ENCODE data around the gene NTM. TPM values are rescaled to one million over a fixed set of nuclear protein-coding genes. Genes with fewer than 3 reads are reported as not detected.

The NTM gene
- total RNA-seq, 1 donor from 2014 or later, result 4.3 TPM

DNA sequence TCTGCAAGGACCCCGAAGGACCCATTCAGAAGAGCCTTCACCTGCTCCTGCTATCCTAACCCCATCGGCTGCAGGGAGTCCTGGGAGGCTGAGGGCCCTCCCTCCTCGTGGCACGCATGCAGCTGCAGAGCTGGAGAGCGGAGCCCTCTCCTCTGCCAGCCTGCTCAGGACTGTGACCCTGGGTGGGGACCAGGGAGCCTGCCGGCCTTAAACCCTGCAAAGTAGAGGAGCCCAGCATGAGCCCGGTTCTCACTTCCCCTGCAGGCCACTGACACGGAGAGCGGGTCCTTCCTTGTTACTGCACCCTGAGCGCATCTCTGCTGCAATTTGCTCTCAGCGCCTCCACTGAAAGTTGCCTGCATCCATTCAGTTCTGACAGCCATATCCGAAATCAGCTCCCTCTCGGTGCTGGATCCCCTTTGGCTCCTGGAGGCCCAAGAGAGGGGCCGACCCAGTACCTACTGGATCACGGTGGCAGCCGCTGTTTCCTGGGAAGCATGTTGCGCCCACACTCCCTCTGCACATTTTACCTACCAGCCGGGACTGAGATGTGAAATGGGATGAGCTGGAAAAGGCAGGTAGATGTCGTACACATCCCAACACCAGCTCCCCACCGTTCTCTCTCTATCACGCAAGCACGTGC is 312.1 kb downstream of the NTM start:
- no peak overlapping the region for H3K27ac Mint-ChIP-seq
- no peaks in the 10 kb centered on the region for H3K36me3 Mint-ChIP-seq (ENCODE audit: insufficient read depth)
- TF ChIP-seq, protein P1, sequence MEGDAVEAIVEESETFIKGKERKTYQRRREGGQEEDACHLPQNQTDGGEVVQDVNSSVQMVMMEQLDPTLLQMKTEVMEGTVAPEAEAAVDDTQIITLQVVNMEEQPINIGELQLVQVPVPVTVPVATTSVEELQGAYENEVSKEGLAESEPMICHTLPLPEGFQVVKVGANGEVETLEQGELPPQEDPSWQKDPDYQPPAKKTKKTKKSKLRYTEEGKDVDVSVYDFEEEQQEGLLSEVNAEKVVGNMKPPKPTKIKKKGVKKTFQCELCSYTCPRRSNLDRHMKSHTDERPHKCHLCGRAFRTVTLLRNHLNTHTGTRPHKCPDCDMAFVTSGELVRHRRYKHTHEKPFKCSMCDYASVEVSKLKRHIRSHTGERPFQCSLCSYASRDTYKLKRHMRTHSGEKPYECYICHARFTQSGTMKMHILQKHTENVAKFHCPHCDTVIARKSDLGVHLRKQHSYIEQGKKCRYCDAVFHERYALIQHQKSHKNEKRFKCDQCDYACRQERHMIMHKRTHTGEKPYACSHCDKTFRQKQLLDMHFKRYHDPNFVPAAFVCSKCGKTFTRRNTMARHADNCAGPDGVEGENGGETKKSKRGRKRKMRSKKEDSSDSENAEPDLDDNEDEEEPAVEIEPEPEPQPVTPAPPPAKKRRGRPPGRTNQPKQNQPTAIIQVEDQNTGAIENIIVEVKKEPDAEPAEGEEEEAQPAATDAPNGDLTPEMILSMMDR (IDR thresholded peaks at IDR 0.05; ENCODE audit: unreplicated experiment), result no peak
- H3K27me3 Mint-ChIP-seq, result peaks cover 29% of the 10 kb centered on the region
- no peak overlapping the region for H3K4me3 Mint-ChIP-seq (ENCODE audit: low read depth)
- H3K4me1 Mint-ChIP-seq (ENCODE audit: low read depth), result no peaks in the 10 kb centered on the region
- DNase-seq (ENCODE audit: low spot score, unreplicated experiment), result no peak
- H3K9me3 Mint-ChIP-seq (ENCODE audit: low read depth), result no peaks in the 10 kb centered on the region

DNA sequence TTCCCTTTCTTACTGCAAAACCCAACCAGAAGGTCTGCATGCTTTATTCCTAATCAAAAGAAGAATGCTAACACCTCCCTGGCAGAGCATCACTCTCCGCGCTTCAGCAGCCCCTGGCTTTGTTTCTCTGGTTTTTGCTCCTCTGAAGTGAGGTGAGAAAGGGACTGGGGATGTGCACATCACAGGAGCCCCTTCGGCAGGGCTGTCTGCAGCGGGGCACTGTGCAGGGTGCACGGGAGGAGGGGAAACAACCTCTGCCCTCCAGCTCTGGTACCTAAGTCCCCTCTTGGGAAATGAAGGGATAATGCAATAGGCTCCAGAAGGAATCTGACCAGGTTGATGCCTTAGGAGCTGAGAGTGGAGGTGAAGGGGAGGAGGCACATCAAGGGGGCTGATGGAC is 312.7 kb downstream of the NTM start:
- DNase-seq (ENCODE audit: low spot score, unreplicated experiment), result peak; percentile 5
- Mint-ChIP-seq H3K36me3 (ENCODE audit: insufficient read depth) (no peaks in the 10 kb centered on the region), H3K27ac (no peak overlapping the region), H3K27me3 (peaks cover 32% of the 10 kb centered on the region), H3K4me3 (ENCODE audit: low read depth) (no peak overlapping the region), H3K4me1 (ENCODE audit: low read depth) (no peaks in the 10 kb centered on the region), H3K9me3 (ENCODE audit: low read depth) (no peaks in the 10 kb centered on the region)
- TF ChIP-seq, protein P1 (IDR thresholded peaks at IDR 0.05; ENCODE audit: unreplicated experiment), result no peak

DNA sequence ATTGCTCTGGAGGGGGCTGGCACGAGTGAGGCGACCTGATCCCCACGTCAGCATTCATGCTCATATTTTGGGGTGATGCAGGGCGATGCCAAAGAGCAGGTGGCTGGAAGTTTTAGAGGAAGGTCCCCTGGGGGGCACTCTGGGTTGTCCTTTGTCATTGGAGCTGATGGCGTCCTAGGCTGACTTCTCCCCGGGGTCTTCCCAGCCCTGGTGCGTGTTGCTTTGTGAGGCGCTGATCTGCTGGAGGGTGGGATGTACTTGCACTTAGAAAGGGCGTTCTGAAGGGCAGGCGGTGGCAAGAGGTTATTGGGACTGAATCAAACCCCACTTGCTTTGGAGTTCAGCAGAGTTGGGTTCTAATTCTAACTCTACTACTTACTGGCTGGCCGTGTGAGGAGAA is 313.3 kb downstream of the NTM start:
- peaks cover 33% of the 10 kb centered on the region for H3K27me3 Mint-ChIP-seq
- no peak overlapping the region for H3K4me3 Mint-ChIP-seq (ENCODE audit: low read depth)
- H3K27ac Mint-ChIP-seq, result no peak overlapping the region
- no peaks in the 10 kb centered on the region for H3K9me3 Mint-ChIP-seq (ENCODE audit: low read depth)
- no peaks in the 10 kb centered on the region for H3K36me3 Mint-ChIP-seq (ENCODE audit: insufficient read depth)
- H3K4me1 Mint-ChIP-seq (ENCODE audit: low read depth), result no peaks in the 10 kb centered on the region
- TF ChIP-seq, protein P1 (IDR thresholded peaks at IDR 0.05; ENCODE audit: unreplicated experiment), result no peak
- peak; percentile 4 for DNase-seq (ENCODE audit: low spot score, unreplicated experiment)

DNA sequence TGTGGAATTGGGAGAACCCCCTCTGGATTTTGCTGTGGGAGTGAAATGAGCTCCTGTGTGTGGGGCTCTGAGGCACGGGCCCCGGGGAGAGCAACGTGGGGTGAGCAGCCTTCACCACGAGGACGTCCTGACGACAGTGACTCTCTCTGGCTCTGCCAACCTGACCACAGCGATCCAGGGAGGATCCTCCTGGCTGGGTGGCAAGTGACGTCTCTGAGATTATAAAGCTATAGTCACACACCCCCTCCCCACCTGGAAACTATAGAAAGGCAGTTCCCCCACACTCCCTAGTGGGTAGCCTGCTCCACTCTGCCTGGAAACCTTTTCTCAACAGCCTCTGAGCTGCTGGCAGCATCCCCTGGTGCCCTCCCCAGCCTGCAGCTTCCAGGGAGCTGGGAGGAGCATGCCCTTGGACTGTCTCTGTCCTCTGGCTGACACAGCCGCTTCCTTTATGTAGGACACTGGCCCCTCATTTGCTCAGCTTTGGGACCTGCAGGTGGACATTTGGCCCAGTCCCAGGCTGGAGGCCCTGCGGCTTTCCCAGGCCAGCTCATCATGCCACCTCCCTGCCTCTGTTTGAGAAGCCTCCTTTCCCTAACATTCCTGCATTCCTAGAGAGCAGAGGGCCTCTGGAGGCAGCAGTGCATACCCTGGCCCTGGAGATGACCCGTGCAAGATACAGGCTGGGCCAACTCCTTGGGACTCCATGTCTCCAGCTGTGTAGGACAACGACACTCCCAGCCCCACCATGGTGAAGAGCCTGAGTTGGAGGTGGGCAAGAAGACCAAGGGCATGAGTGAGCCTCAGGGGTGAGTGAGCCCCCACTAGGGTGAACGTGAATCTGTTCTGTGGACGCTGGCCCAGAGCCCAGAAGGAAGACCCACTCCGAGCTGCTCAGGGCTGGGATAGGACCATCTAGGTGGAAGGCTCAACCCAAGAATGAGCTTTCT is 314.0 kb downstream of the NTM start:
- Mint-ChIP-seq H3K4me1 (ENCODE audit: low read depth) (no peaks in the 10 kb centered on the region), H3K27me3 (peaks cover 34% of the 10 kb centered on the region), H3K27ac (no peak overlapping the region), H3K9me3 (ENCODE audit: low read depth) (no peaks in the 10 kb centered on the region), H3K4me3 (ENCODE audit: low read depth) (no peak overlapping the region), H3K36me3 (ENCODE audit: insufficient read depth) (no peaks in the 10 kb centered on the region)
- TF ChIP-seq, protein P1 (IDR thresholded peaks at IDR 0.05; ENCODE audit: unreplicated experiment), result no peak
- DNase-seq (ENCODE audit: low spot score, unreplicated experiment), result peak; percentile 6

DNA sequence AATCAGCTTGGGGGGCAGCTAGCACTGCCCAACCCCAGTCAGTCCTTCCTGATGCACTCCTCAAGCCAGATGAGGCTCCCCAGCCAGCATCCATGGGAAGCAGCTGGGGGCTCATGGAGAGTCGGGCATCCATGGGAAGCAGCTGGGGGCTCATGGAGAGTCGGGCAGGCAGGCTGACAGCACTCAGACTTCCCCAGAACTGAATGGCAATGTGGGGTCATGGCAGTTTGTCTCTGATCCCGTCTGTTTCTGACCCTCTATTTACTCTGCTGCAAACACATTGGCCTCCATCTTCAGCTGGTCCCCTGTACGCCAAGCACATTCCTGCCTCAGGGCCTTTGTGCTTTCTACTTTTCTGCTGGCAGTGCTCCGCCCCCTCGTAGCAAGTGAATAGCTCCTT is 314.8 kb downstream of the NTM start:
- Mint-ChIP-seq H3K4me1 (ENCODE audit: low read depth) (no peaks in the 10 kb centered on the region), H3K36me3 (ENCODE audit: insufficient read depth) (no peaks in the 10 kb centered on the region), H3K4me3 (ENCODE audit: low read depth) (no peak overlapping the region), H3K27ac (no peak overlapping the region), H3K27me3 (peaks cover 38% of the 10 kb centered on the region), H3K9me3 (ENCODE audit: low read depth) (no peaks in the 10 kb centered on the region)
- TF ChIP-seq, protein P1 (IDR thresholded peaks at IDR 0.05; ENCODE audit: unreplicated experiment), result no peak
- no peak for DNase-seq (ENCODE audit: low spot score, unreplicated experiment)
